DOHH2 (cell line): ENCODE data around the gene GAS5.

Experiments used
- H3F3A ChIP-seq: fragments of 200-600 bp; sonication (generic), shearing (Covaris generic); 2 replicates; pipeline ENCODE4 v1.6.0; 2016; ENCODE audit warnings: antibody characterized with exemption, mild to moderate bottlenecking; ENCODE audit not compliant: control insufficient read depth, insufficient read depth
- H3K27ac ChIP-seq: fragments of 200-600 bp; sonication (generic); 2 replicates; pipeline ENCODE4 v1.5.1; 2014; ENCODE audit warnings: low read depth, mild to moderate bottlenecking, low read length, moderate library complexity
- H3K27me3 ChIP-seq: fragments of 200-600 bp; sonication (generic); 2 replicates; pipeline ENCODE4 v1.6.1; 2014; ENCODE audit warnings: mild to moderate bottlenecking, low read length, mixed read lengths; ENCODE audit not compliant: control insufficient read depth
- H3K36me3 ChIP-seq: fragments of 200-600 bp; sonication (generic); 2 replicates; pipeline ENCODE4 v1.6.1; 2014; ENCODE audit warnings: mild to moderate bottlenecking, low read length, moderate library complexity, mixed read lengths; ENCODE audit not compliant: control insufficient read depth
- H3K4me1 ChIP-seq: fragments of 200-600 bp; sonication (generic); 2 replicates; pipeline ENCODE4 v1.6.1; 2014; ENCODE audit warnings: mild to moderate bottlenecking, low read length, mixed read lengths; ENCODE audit not compliant: control insufficient read depth
- H3K4me2 ChIP-seq: fragments of 200-600 bp; sonication (generic); 2 replicates; pipeline ENCODE4 v1.6.0; 2014; ENCODE audit warnings: mild to moderate bottlenecking, low read length, moderate library complexity
- H3K4me3 ChIP-seq: fragments of 200-600 bp; sonication (generic); 2 replicates; pipeline ENCODE4 v1.5.1; 2014; ENCODE audit warnings: mild to moderate bottlenecking, low read length, mixed read lengths
- H3K79me2 ChIP-seq: fragments of 200-600 bp; sonication (generic); 2 replicates; pipeline ENCODE4 v1.6.1; 2014; ENCODE audit warnings: mild to moderate bottlenecking, low read length, mixed read lengths; ENCODE audit not compliant: control insufficient read depth
- H3K9me2 ChIP-seq: fragments of 200-600 bp; sonication (generic); replicated peaks from 2 replicates; pipeline ENCODE4 v1.6.1; 2014; ENCODE audit warnings: mild to moderate bottlenecking, low read length, mixed read lengths; ENCODE audit not compliant: control insufficient read depth
- H3K9me3 ChIP-seq: fragments of 200-600 bp; sonication (generic); 2 replicates; pipeline ENCODE4 v1.6.1; 2014; ENCODE audit warnings: antibody characterized with exemption, low read length, mixed read lengths; ENCODE audit not compliant: control insufficient read depth, insufficient read depth
- H4K20me1 ChIP-seq: fragments of 200-600 bp; sonication (generic); 2 replicates; pipeline ENCODE4 v1.6.0; 2014; ENCODE audit warnings: low read depth, mild to moderate bottlenecking, antibody characterized with exemption, low read length, moderate library complexity; ENCODE audit not compliant: control insufficient read depth, insufficient read depth
- EZH2phosphoT487 ChIP-seq: fragments of 200-600 bp; sonication (generic); IDR thresholded peaks from 2 replicates; pipeline ENCODE4 v1.6.1; 2017; ENCODE audit warnings: borderline replicate concordance, mild to moderate bottlenecking, antibody characterized with exemption, low read length, moderate library complexity, mixed read lengths
- TF ChIP-seq, protein P1 (sequence below): fragments of 200-600 bp; sonication (generic); IDR thresholded peaks from one replicate; pipeline ENCODE4 v1.5.1; 2014; ENCODE audit warnings: antibody characterized with exemption, mild to moderate bottlenecking, low read depth, low read length; ENCODE audit not compliant: poor library complexity, severe bottlenecking

The GAS5 gene

GRCh38 chr1:173856014-173856413, 11.8 kb downstream of the GAS5 start:
- Histone ChIP-seq H3K9me2 (no peaks in the 10 kb centered on the region), H3K4me2 (no peak overlapping the region), H3K4me1 (no peaks in the 10 kb centered on the region), H3K36me3 (peaks cover 80% of the 10 kb centered on the region), H3K79me2 (no peaks in the 10 kb centered on the region), H4K20me1 (no peaks in the 10 kb centered on the region), H3K27ac (no peak overlapping the region), H3K27me3 (no peaks in the 10 kb centered on the region), H3K9me3 (no peaks in the 10 kb centered on the region), H3F3A (peaks cover 59% of the 10 kb centered on the region), H3K4me3 (no peak overlapping the region)
- no peak for TF ChIP-seq EZH2phosphoT487
- TF ChIP-seq, protein P1, sequence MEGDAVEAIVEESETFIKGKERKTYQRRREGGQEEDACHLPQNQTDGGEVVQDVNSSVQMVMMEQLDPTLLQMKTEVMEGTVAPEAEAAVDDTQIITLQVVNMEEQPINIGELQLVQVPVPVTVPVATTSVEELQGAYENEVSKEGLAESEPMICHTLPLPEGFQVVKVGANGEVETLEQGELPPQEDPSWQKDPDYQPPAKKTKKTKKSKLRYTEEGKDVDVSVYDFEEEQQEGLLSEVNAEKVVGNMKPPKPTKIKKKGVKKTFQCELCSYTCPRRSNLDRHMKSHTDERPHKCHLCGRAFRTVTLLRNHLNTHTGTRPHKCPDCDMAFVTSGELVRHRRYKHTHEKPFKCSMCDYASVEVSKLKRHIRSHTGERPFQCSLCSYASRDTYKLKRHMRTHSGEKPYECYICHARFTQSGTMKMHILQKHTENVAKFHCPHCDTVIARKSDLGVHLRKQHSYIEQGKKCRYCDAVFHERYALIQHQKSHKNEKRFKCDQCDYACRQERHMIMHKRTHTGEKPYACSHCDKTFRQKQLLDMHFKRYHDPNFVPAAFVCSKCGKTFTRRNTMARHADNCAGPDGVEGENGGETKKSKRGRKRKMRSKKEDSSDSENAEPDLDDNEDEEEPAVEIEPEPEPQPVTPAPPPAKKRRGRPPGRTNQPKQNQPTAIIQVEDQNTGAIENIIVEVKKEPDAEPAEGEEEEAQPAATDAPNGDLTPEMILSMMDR, result no peak

DNA sequence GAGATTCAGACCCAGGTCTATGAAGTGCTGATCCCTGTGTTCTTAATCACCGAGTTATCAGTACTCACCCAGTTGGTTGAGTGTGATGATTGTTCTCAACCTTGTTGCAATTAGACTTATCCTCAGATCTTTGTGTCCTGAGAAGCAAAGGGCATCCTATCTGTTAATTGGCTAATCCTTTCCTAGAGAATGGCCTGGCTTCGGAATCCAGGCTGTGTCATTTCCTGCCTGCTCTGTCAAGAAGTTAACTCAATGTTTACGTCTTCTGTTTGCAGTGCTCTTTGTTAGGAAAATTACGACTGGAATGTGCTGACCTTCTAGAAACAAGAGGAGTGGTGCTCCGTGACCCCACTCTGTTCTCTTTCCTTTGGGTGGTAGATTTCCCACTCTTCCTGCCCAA, 14.7 kb downstream of the GAS5 start:
- Histone ChIP-seq H3K9me2 (no peaks in the 10 kb centered on the region), H4K20me1 (no peaks in the 10 kb centered on the region), H3K27ac (no peak overlapping the region), H3K36me3 (peaks cover 65% of the 10 kb centered on the region), H3K27me3 (no peaks in the 10 kb centered on the region), H3K79me2 (no peaks in the 10 kb centered on the region), H3K4me3 (no peak overlapping the region), H3F3A (peaks cover 37% of the 10 kb centered on the region; the same call in 1 of the 2 replicates), H3K4me1 (no peaks in the 10 kb centered on the region), H3K9me3 (no peaks in the 10 kb centered on the region), H3K4me2 (no peak overlapping the region)
- TF ChIP-seq, protein P1, result no peak
- no peak for TF ChIP-seq EZH2phosphoT487

DNA sequence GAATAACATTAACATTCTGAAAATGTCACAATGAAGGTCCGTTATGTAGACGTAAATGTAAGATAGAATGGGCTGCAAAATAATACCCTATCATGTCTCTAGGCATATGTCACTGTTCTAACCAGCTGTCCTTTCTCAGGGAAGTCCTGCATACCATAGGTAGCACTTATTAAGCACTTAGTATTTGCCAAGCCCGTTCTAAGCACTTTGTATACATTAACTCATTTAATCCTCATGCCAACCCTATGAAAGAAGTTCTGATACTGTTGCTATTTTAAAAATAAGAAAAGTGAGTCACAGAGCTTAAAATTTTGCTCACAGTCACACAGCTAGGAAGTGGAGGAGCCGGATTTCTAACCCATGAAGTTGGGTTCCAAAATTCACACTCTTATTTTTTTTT, 15.7 kb downstream of the GAS5 start:
- Histone ChIP-seq H4K20me1 (no peaks in the 10 kb centered on the region), H3K4me1 (no peaks in the 10 kb centered on the region), H3K4me3 (no peak overlapping the region), H3K79me2 (no peaks in the 10 kb centered on the region), H3K36me3 (peaks cover 55% of the 10 kb centered on the region), H3K27ac (no peak overlapping the region), H3K4me2 (no peak overlapping the region), H3K27me3 (no peaks in the 10 kb centered on the region), H3K9me3 (no peaks in the 10 kb centered on the region), H3K9me2 (no peaks in the 10 kb centered on the region), H3F3A (peaks cover 32% of the 10 kb centered on the region; the same call in 1 of the 2 replicates)
- no peak for TF ChIP-seq EZH2phosphoT487
- TF ChIP-seq, protein P1, result no peak

DNA sequence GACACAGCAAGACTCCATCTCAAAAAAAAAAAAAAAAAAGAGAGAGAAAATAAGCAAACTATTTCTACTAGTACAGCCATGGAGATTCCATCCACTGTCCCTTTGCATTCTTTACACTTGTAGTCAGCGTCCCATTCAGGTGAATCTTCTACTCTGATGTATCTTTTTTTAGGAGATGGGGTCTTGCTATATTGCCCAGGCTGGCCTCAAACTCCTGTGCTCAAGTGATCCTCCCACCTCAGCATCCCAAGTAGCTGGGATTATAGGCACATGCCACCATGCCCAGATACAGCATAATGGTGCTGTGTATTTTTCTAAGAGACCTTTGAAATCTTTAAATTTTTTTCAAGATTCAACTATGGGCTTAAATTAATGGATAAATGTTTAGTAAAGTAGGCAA, 35.0 kb downstream of the GAS5 start:
- no peaks in the 10 kb centered on the region for H3F3A ChIP-seq
- peaks cover 3% of the 10 kb centered on the region for H3K4me1 ChIP-seq
- H3K4me3 ChIP-seq, result no peak overlapping the region
- peaks cover 69% of the 10 kb centered on the region for H3K36me3 ChIP-seq
- no peaks in the 10 kb centered on the region for H4K20me1 ChIP-seq
- TF ChIP-seq, protein P1, result no peak
- no peak for TF ChIP-seq EZH2phosphoT487
- H3K9me2 ChIP-seq, result no peaks in the 10 kb centered on the region
- H3K4me2 ChIP-seq, result no peak overlapping the region
- H3K79me2 ChIP-seq, result peaks cover 5% of the 10 kb centered on the region; the same call in 1 of the 2 replicates
- H3K27ac ChIP-seq, result no peak overlapping the region
- no peaks in the 10 kb centered on the region for H3K27me3 ChIP-seq
- H3K9me3 ChIP-seq, result no peaks in the 10 kb centered on the region
